NCI-H187 (cell line): ENCODE results near the gene DAW1.
A peak's percentile ranks its signal among the peaks of the same experiment; 100 is the strongest.
"Not testable (repeated sequence)": the region's sequence is repeated elsewhere in the genome, so short reads cannot be mapped to it uniquely, and the experiment has no call there.

Source experiments
- DNase-seq, 2 experiments: peaks; one replicate each; lab custom pipeline; 2025; lab: John Stamatoyannopoulos, UW

The DAW1 gene, protein sequence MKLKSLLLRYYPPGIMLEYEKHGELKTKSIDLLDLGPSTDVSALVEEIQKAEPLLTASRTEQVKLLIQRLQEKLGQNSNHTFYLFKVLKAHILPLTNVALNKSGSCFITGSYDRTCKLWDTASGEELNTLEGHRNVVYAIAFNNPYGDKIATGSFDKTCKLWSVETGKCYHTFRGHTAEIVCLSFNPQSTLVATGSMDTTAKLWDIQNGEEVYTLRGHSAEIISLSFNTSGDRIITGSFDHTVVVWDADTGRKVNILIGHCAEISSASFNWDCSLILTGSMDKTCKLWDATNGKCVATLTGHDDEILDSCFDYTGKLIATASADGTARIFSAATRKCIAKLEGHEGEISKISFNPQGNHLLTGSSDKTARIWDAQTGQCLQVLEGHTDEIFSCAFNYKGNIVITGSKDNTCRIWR

DNA sequence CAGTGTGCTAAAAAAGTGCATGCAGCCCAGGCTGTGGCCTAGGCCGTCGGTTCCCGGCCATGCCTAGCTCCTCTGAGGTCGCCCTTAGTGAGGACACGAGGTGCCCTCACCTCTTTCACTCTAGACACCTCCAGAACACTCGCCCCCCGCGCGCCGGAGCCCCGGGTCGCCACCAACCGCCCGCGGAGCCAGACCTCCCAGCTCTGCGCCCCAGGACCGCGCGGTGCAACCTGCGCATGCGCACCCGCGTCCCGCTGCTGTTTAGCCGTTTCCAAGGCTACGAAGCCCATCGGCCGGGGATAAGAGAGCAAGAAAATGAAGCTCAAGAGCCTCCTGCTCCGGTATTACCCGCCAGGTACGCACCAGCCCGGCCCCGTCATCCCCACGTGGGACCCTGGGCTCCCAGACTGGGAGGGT, at the start of gene DAW1:
TSS of gene DAW1 (plus strand) at position 257 of the 417 bp plus-strand sequence. CDS start at position 316, 59 bp downstream.
- DNase-seq: peak; percentile 17 to 45

DNA sequence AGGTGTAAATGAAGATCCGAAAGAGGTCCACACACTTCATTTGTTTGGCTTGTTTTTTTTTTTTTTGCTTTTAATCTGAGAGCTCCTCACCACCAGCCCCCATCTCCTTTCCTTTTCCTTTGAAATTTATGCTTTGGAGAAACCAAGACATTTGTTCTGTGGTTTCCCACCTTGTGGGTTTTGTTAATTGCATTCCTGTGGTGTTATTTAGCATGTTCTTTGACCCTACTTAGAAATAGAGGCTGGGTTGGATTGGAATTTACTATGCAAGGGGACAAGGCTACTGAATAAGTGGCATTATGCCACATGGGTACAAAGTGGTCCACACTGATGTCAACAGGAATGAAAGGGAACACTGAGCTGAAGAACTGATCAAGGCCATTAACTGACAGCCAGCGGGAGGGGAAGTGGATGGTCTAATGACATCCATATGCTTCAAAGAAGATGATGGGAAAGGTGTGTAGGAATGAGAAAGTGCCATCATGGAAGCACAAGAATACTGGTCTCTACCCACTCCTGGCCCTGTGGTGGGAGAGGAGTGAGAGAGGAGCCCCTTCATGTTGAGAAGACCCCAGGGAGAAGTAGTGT, 48.9 kb upstream of the DAW1 start:
- no peak for DNase-seq

DNA sequence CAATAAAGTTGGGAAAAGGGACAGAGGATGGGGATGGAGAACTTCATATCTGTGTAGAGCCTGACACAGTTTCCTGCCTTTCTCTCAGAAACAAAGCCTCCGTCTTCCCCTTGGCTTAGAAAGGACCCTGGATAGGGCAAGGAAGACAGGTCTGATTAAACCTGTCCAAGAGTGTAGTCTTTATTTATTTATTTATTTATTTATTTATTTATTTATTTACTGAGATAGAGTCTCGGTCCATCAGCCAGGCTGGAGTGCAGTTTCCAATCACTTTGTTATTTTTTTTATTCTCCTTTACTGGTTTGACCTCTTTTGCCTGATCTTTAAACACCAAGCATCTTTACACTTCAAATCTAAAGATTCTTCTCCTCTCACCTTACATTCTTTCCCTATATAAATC, 47.5 kb upstream of the DAW1 start:
- no peak for DNase-seq

DNA sequence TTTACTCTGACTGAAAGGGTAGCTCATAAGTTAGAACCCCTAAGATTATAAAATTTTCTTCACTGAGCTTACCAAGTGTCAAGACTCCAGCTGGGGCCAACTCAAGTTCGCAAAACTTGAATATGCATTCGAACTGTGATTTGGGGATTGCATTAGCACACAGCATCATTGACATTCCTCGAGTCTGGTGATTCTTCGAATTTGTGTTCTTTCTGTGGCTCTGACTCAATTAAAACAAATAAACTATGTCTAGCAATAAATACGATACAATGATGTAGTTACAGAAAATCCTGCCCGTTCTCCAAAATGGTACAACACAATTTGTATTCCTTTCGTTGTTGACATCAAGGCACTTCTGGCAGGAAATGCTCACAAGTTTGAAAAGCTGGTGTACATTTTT, 46.7 kb upstream of the DAW1 start:
- DNase-seq: no peak

DNA sequence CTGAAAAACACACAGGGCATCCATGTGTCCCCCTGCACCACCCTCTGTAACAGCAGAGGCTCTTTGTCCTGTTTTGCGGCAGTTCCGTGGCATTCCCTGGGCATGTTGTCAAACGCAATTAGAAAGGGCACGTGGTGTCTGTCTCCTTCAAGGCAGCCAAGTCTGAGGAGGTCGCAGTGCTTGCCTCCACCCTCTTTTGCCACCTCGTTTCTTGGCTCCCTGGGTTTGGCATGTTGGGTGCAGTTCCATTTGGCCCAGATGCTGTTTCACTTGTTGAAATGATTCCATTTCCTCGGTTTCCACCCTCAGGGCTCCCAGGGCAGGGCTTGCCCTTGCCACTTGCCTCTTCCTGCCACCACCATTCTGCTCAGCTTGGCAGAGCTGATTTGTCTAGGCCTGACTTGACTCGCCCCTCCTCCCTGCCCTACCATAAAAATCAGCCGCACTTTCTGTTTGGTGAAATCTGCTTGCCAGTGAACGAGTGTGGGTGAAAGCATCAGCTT, 45.4 kb upstream of the DAW1 start:
- no peak for DNase-seq

DNA sequence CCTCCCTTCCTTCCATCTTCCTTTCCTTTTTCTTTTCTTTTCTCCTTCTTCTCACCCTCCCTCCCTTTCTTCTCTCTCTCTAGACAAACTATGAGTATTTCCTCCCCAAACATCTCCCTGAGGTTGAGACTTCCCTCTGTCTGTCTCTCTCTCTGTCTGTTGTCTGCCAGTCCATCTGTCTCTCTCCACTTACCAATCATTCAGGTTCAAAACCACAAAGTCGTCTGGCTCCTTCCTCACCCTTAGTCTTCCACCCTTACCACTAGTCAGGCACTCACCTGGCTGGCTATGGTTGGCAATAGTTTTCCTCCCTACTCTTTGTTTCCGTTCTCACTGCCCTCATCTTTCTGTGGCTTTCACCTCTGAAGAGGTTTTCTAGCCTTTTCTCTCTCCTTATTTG, 44.9 kb upstream of the DAW1 start:
- no peak for DNase-seq

DNA sequence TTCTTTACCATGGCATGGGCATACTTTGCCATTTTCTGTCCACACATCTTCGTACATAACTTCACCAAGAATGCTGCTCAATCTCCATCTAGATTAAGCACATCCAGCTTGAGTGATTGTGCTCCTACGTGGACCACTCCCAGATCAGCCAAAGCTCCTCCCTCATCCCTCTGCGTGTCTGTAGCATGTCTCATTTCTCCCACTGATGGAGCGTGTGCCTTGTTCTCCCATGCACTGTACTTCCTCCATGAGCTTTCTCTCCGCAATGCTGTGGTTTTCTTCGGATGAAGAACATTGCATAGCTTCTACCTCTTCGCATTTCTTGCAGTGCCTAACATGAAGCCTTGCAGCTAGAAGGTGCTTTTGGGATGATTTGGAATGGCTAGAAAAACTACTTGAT, 44.3 kb upstream of the DAW1 start:
- no peak for DNase-seq

DNA sequence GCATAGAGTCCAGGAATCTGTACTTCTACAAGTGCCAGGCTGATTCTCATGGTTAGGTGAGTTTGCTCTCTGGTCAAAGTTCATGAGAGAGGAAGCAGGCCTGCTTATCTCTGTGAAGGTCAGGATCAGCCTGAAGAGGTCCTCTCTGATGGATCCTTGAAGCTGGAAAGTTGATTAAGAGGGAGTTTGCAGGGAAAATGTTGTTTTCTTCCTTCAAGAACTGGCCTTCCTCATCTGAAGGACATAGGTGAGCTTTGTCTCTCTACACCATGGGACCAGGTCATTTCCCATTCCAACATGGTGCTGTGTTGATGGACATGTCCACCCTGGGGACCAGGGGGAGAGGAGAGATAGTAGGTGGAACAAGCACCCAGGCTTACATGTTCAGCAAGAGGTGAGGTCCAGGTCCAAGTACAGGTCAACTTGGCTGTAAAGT, 42.9 kb upstream of the DAW1 start:
- no peak for DNase-seq

DNA sequence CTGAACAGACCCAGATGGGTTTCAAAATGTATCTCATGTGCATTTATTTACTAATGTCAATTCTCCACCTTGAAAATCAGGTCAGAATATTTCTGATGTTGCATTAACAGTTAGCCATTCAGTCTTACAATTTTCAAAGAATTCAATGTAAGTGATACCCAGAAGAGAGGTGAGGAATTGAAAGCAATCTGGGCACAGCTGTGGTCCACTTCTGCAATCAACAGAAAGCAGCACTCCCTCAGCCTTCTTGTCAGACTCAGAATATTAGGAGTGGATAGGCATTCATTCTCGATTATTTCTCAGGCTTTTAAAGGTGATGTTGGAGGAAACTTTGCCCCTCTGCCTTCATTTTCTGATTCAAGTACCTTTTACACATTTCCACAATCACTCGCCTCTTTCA, 42.1 kb upstream of the DAW1 start:
- DNase-seq: no peak

DNA sequence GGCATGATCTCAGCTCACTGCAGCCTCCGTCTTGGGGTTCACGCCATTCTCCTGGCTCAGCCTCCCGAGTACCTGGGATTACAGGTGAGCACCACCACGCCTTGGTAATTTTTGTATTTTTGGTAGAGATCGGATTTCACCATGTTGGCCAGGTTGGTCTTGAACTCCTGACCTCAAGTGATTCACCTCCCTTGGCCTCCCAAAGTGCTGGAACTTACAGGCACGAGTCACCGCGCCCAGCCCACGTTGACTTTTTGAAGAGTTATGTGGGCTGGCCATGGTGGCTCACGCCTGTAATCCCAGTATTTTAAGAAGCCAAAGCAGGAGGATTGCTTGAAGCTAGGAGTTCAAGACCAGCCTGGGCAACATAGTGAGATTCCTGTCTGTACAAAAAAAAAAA, 37.0 kb upstream of the DAW1 start:
- no peak for DNase-seq

DNA sequence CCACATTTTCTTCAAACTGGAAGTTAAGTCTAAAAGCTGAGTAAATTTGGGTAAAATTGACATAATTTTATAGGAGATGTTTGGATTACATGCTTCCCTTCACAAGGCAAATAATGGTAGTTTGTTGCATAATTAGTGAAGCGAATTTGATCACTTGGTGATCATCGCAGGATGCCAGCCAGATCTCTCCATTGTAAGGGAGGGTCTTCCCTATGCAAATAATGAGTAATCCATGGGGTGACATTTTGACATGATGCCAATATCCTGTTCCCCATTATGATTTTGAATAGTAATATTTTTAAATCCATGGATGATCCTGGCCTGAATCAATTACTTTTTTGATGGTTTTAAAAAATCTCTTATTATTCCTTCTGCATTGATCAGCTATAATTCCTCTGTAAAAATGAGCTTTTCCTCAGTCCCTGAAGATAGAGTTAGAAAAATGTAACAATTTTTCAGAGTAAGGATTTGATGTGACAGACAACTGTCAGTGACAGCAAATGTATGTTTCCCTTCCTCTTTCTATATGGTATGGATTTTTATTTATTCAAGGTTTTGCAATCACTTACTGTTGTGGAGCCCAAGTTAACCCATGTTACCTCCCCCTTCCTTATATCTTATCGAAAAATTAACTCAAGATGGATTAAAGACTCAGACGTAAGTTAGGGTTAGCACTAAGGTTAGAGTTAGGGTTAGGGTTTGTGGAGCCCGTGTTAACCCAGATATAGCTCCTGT, 36.3 kb upstream of the DAW1 start:
- no peak for DNase-seq

DNA sequence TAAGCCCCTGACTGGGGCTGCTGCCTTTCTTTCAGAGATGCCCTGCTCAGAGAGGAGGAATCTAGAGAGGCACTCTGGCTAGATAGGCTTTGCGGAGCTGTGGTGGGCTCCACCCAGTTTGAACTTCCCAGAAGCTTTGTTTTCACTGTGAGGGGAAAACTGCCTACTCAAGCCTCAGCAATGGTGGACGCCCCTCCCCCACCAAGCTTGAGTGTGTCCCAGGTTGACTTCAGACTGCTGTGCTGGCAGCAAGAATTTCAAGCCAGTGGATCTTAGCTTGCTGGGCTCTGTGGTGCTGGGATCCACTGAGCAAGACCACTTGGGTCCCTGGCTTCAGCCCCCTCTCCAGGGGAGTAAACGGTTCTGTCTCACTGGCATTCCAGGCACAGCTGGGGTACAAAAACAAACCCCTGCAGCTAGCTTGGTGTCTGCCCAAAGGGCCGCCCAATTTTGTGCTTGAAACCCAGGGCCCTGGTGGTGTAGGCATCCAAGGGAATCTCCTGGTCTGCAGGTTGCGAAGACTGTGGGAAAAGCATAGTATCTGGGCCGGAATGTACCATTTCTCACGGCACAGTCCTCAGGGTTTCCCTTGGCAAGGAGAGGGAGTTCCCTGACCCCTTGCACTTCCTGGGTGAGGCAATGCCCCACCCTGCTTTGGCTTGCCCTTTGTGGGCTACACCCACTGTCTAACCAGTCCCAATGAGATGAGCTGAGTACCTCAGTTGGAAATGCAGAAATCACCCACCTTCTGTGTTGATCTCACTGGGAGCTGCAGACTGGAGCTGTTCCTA, 31.9 kb upstream of the DAW1 start:
- not testable (repeated sequence) for DNase-seq

DNA sequence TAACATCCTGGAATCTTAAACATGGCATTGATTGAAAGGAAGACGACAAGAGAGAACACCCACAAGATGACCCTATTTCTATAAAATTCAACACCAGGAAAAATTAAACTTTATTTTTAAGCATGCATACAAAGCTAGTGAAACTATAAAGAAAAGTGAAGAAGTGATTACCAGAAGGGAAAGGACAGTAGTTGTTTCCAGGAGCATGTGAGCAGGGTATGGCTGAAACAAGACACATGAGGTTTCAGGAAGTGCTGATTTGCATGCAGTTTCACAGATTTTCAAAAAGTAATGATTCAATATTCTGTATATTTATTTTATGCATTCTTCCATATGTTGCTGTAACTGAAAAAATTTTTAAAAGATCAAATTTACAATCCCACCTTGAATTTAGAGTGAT, 24.6 kb upstream of the DAW1 start:
- no peak for DNase-seq

DNA sequence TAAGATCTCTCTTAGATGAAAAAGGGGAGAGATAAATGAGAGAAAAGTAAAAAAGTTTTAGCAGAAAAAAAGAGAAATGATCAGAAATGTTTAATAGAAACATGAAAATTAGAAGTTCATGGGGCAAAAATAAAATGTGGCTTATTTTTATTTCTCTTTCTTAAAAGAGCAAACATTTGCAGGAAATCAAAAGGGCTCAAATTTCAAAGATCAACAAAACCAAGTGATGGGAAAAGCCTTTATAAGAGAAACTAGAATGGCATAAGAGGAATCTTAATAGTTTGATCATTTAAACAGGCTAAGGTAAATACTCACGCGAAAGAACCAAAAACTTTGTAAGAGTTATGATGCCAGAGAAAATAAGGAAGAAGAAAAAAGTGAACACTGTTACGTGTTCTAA, 23.3 kb upstream of the DAW1 start:
- no peak for DNase-seq

DNA sequence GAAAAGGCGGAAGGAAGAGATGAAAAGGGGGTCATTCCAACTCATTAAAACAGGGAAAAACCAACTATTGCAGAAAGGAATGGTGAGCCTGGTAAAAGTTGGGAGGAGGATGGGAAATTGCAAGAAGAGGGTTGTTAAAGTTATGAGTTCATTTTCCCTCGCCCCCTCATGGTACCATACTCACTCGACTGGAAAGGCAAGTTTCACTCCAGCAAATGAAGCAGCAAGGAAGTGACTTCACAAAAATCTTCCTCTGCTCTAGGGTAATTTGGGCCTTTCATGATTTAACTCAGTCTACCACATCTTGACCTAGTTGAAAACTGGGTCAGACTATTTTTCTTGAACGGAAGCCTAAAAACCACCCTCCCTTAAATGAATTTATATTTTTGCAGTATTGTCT, 22.8 kb upstream of the DAW1 start:
- DNase-seq: no peak

DNA sequence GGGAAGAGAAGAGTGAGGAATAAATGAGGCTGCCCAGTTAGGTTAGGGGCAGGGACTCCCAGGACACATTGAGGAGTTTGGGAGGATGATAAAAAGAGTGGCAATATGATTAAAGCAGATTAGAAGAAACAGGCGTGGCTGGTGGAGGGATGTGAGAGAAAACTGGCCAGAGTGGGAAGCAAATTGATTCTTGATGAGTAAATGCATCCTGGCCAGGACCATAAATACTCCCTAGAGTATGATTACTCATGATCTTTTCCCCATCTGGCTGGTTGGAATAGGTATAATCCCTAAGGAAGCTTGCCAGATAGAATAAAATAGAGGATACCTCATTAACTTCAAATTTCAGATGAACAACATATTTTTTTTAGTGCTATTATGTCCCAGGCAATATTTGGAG, 21.5 kb upstream of the DAW1 start:
- DNase-seq: no peak

DNA sequence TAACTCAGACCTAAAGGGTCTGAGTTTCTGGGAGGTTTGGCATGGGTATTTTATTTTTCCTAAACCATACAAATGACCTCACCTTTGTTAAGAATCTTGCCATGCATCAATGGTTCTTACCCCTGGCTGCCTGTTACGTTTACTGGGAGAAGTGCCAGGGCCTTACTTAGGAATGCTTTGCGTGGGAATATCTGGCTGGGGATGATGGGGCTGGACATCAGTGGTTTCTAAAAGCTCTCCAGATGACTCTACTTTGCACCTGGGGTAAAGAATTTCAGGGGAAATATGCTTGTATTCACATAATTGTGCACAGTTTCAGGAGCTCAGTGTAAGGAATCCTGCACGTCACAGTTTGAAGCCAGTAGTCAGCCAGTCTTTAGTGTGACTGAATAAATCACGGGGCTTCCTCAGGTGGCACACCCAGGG, 18.2 kb upstream of the DAW1 start:
- no peak for DNase-seq

DNA sequence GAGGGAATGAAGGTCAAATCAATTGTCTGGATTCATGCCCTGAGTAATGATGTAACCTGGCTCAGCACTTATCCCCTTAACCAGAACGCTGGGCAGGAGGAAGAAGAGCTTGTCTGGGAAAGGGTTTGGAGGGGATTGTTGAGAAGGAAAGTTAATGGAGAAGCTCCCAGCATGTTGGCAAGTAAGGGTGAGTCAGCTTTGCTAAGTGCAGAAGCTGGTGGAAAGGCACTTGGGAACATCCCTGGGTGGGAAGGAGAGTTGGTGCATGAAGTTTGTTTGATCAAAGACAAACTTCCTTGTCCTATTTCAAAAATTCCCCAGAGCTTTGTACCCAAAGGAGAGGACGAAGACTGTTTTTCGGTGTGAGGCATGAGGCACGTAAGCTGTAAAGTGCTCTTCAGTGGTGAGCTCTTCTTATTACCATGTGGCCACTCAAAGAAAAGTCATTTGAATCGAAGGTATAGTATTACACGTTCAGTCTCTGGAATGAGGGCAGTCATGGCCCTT, 17.6 kb upstream of the DAW1 start:
- DNase-seq: peak; percentile 26 to 29

DNA sequence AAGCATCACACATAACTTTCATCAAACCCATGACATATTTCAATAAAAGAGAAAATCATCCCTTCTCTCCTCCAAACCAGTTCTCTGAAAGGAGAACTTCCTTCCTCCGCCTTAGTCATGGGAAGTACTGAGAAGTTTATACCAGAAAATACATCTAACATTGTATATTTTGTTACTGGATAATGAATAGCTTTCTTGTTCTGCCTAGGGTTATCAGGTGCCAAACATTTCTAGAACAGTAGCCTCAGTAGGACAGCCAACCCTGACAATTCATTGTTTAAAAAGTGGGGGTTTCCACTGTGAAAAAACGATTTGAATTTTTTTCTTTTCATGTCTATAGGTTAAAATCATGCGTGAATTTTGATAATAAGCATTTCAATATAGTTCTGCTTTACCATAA, 16.0 kb upstream of the DAW1 start:
- no peak for DNase-seq

DNA sequence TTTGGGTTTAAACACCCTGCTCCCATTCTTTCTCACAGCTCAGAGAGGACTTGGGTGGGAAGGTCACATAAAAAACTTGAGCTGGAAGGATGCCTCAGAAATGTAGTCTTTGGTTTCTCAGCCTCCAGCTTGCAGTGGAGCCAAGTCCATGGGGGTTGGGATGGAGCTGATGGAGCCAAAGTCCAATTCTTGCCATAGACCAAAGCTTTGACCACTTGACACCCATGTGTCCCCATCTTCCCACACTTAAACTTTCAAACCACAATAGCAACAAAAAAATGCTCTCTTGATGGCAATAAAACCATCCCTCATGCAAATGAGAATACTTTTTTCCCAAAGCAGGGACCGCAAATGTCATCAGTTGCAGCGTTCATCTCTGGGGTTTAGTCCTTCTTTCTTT, 14.7 kb upstream of the DAW1 start:
- no peak for DNase-seq

DNA sequence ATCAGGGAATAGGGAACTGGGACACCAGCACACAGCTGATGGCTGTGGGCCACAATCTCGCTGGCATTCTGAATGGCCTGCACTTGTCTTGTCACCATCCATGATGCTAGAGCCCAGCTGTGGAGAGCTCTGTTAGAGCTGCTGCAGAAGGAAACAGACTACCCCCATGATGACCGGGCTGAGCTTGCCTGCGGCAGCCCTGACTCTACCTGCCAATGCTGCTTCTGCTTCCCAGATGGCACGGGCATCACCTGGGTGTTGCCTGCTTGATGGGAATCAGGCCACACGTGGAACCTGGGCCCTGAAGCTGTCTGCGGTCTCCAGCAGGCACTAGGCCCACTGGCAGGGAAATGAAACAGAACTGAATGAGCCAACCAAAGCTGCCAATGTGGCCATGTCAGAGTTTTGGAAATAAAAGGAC, 11.2 kb upstream of the DAW1 start:
- DNase-seq: no peak

DNA sequence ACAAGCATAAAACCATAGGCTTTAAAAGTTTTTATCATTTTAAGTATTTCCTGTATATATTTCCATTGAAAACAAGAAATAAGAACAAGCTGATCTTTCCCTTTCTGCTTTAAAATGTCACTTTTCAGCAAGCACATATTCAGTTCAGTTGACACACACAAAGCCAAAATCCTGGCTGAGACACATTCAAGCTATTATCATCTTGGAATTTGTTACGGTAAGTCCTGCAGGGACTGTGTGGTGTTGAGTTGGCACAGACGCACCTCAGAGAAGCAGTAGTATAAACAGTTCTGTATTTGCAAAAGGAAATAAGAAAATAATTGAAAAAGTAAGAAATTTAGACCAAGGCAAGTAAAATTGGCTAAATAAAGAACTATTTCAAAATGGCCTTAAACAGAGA, 10.4 kb upstream of the DAW1 start:
- DNase-seq: no peak
